Astrocyte of the cerebellum (primary cell): Measurements from ENCODE around the gene LIMD2.

Experiments used
- DNase-seq: peaks from one replicate; pipeline ENCODE4 v3.0.0-alpha.2; 2011; ENCODE audit warnings: low read depth
- H3K4me3 ChIP-seq: 2 replicates; pipeline ENCODE4 v1.5.1; 2011; ENCODE audit warnings: mild to moderate bottlenecking, low read depth, low read length, moderate library complexity
- in situ Hi-C: cut with HindIII; loops from 2 replicates; pipeline ENCODE4 v1.10.0; 2017; ENCODE audit warnings: low sequenced_read_pairs
- TF ChIP-seq, protein P1 (sequence below): IDR thresholded peaks from 2 replicates; pipeline ENCODE4 v1.5.1; 2012; ENCODE audit warnings: low read length, low read depth, moderate library complexity, mild to moderate bottlenecking; ENCODE audit errors: missing control alignments

LIMD2 gene

GRCh38 chr17:63685041-63685440 is 14.9 kb downstream of the LIMD2 start:
- in situ Hi-C loops = no loop called here
- H3K4me3 ChIP-seq = no peak overlapping the region
- DNase-seq = no peak
- TF ChIP-seq, protein P1, sequence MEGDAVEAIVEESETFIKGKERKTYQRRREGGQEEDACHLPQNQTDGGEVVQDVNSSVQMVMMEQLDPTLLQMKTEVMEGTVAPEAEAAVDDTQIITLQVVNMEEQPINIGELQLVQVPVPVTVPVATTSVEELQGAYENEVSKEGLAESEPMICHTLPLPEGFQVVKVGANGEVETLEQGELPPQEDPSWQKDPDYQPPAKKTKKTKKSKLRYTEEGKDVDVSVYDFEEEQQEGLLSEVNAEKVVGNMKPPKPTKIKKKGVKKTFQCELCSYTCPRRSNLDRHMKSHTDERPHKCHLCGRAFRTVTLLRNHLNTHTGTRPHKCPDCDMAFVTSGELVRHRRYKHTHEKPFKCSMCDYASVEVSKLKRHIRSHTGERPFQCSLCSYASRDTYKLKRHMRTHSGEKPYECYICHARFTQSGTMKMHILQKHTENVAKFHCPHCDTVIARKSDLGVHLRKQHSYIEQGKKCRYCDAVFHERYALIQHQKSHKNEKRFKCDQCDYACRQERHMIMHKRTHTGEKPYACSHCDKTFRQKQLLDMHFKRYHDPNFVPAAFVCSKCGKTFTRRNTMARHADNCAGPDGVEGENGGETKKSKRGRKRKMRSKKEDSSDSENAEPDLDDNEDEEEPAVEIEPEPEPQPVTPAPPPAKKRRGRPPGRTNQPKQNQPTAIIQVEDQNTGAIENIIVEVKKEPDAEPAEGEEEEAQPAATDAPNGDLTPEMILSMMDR = no peak

DNA sequence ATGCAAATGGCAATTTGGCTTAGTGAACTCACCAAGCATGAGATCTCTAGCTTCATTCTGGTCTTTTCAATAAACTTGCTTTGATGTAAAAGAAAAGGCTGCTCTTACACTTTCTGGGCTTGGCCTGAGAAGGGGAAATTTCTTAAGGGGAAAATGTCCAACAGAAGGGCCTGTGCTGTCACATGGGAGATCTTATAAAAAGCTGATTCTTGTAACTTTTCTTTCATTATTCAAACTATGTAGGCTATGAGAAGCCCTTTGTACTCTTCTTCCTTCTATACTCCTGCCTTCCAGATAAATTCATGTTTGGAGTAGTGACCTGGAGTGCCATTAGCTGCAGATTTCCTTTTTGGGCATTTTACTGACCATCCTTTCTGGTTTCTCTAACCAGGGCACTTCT is 16.9 kb downstream of the LIMD2 start:
- no peak for DNase-seq
- no peak overlapping the region for H3K4me3 ChIP-seq
- in situ Hi-C loops = no loop called here
- TF ChIP-seq, protein P1 = no peak

DNA sequence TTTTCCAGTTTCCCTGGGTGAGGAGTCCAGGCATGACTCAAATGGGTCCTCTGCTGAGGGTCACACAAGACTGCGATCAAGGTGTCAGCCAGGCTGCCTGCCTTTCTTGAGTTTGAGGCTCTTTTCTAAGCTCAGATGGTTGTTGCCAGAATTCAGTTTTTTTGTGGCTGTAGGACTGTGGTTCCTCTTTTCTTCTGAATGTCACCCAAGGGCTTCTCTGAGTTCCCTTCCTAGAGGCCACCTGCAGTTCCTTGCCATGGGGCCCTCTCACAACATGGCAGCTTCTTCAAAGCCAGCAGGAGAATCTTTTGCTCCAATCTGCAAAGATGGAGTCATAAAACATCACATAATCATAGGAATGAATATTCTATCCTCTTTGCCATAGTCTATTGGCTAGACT is 17.5 kb downstream of the LIMD2 start:
- in situ Hi-C loops = no loop called here
- DNase-seq = no peak
- no peak overlapping the region for H3K4me3 ChIP-seq
- TF ChIP-seq, protein P1 = no peak

DNA sequence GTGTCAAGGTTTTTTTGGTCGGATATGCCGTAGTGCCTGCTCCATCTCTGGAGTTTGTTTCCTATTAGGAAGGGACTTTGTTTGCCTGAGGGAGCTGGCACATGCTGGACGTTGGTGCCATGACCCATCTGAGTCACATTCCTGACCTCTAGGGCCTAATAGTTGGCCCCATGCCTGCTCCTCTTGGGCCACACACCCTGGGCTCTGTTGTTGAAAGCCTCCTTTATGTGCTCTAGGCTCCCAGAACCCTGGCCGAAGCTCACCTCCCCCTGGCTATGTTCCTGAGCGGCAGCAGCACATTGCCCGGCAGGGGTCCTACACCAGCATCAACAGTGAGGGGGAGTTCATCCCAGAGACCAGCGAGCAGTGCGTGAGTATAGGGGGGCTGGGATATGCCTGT is 18.4 kb downstream of the LIMD2 start:
- H3K4me3 ChIP-seq = no peak overlapping the region
- no peak for DNase-seq
- in situ Hi-C loops = no loop called here
- TF ChIP-seq, protein P1 = no peak

DNA sequence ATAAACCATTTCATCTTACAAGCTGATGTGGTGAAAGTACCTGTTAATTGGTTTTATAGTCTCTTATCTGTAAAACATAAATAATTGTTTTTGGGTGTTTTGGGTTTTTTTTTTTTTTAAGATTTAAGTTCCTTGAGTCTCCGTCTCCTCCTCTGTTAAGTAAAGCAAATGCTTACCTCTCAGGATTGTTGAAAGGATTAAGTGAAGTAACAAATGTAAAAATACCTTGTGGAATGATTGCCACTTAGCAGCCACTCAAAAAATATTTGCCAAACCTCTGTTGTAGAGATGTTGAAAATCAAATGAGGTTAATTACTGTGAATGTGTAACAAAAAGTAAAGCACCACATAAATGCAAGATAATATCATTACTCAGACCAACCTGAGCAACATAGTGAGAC is 19.2 kb downstream of the LIMD2 start:
- DNase-seq = no peak
- TF ChIP-seq, protein P1 = no peak
- H3K4me3 ChIP-seq = no peak overlapping the region
- in situ Hi-C loops = no loop called here

DNA sequence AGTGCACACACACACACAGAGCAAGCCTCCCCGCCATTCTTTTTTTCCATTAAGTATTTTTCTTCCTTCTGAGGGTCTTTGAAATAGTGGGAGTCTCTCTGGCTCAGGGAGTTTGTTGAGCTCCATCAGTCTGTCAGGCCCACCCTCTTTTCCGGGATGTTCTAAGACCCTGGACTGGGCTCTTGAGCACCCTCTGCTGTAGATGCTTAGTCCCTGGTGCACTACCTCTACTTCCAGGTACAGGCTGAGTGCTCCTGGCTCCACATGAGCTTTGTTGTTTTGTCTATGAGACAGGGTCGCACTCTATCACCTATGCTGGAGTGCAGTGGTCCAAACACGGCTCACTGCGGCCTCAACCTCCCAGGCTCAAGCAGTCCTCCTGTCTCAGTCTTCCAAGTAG is 20.7 kb downstream of the LIMD2 start:
- no peak overlapping the region for H3K4me3 ChIP-seq
- in situ Hi-C loops = loop anchor here (5.0 kb wide), 1 partner anchor 57 kb away; the partner anchor contains the start of gene MAP3K3
- TF ChIP-seq, protein P1 = no peak
- DNase-seq = no peak

GRCh38 chr17:63676584-63676983 is 23.3 kb downstream of the LIMD2 start:
- no peak overlapping the region for H3K4me3 ChIP-seq
- in situ Hi-C loops = loop anchor here (5.0 kb wide), 1 partner anchor 54 kb away; the partner anchor contains the start of gene MAP3K3
- TF ChIP-seq, protein P1 = no peak
- DNase-seq = no peak
